Measurements from ENCODE around the gene CACNA2D3. TPM values are rescaled to one million over a fixed set of nuclear protein-coding genes. Genes with fewer than 3 reads are reported as not detected.

CACNA2D3 gene
- total RNA-seq, 1 experiment from 2014 or later = 0.59 TPM

DNA sequence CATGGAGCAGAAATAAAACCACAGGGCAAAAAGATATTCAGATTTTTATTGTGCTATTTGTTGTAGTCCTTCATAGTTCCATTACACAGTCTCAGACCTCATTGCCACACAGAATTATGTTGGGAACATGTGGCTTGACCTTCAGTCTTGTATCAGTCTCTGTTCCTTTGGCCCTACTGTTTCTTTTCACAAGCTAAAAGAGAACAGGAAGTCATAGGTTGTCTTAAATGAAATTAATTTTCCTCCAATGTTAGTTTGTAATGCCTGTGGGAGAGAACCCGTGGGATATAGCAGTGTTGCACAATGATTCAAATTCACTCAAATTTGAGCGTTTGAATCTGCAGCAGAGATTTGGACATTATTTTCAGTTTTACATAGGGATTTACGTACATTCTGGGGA is 445.6 kb downstream of the CACNA2D3 start:
- Histone ChIP-seq H2AFZ (no peak overlapping the region), H3F3A (ENCODE audit: insufficient read depth, low read depth) (no peaks in the 10 kb centered on the region), H3K9me3 (ENCODE audit: insufficient read depth, low read depth) (no peaks in the 10 kb centered on the region), H3K9me2 (ENCODE audit: insufficient read depth) (no peaks in the 10 kb centered on the region), H3K4me2 (no peak overlapping the region), H3K27ac (no peak overlapping the region), H4K20me1 (ENCODE audit: insufficient read depth) (no peaks in the 10 kb centered on the region), H3K4me1 (replicated peaks; ENCODE audit: insufficient read depth) (no peaks in the 10 kb centered on the region), H3K27me3 (ENCODE audit: insufficient read depth, low read depth) (peaks cover 6% of the 10 kb centered on the region), H3K36me3 (ENCODE audit: low read depth) (no peaks in the 10 kb centered on the region), H3K4me3 (no peak overlapping the region), H3K79me2 (ENCODE audit: low read depth) (no peaks in the 10 kb centered on the region)
- BruUV-seq (replicated peaks) = no TSS peak
- ChIA-PET CTCF (no interaction called here), POLR2A (ENCODE audit: unreplicated experiment) (no interaction called here)
- no peak for DNase-seq
- TF ChIP-seq CTCF (conservative IDR thresholded peaks at IDR 0.05) = no peak
- no peak for TF ChIP-seq EZH2 (IDR thresholded peaks at IDR 0.05; ENCODE audit: low read depth)
- intact Hi-C loops (cut with micrococcal nuclease; ENCODE audit: unreplicated experiment) = no loop called here

DNA sequence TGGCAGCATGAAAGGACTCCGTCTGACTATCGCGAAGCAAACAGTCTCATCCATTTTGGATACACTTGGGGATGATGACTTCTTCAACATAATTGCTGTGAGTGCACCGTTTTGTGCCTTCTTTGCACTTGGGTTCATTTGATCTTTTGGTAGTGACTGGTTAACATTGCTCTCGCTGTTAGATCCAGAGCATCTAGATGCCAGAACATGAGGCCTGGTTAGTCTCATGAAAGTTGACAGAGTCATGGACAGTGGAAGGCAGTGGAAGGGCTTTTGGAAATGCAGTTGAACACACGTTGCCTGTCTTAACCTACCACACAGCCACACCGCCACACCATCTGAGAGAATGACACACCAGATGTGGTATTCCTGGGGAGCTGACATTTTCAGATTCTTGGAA is 447.7 kb downstream of the CACNA2D3 start:
- DNase-seq = no peak
- Histone ChIP-seq H2AFZ (no peak overlapping the region), H3K4me3 (no peak overlapping the region), H3K36me3 (ENCODE audit: low read depth) (no peaks in the 10 kb centered on the region), H3K27ac (no peak overlapping the region), H3K79me2 (ENCODE audit: low read depth) (no peaks in the 10 kb centered on the region), H3K4me1 (replicated peaks; ENCODE audit: insufficient read depth) (no peaks in the 10 kb centered on the region), H3K9me2 (ENCODE audit: insufficient read depth) (no peaks in the 10 kb centered on the region), H3K9me3 (ENCODE audit: insufficient read depth, low read depth) (no peaks in the 10 kb centered on the region), H3F3A (ENCODE audit: insufficient read depth, low read depth) (no peaks in the 10 kb centered on the region), H4K20me1 (ENCODE audit: insufficient read depth) (no peaks in the 10 kb centered on the region), H3K27me3 (ENCODE audit: insufficient read depth, low read depth) (peaks cover 18% of the 10 kb centered on the region), H3K4me2 (no peak overlapping the region)
- TF ChIP-seq EZH2 (IDR thresholded peaks at IDR 0.05; ENCODE audit: low read depth) (no peak), CTCF (conservative IDR thresholded peaks at IDR 0.05) (no peak)
- ChIA-PET CTCF (no interaction called here), POLR2A (ENCODE audit: unreplicated experiment) (no interaction called here)
- intact Hi-C loops (cut with micrococcal nuclease; ENCODE audit: unreplicated experiment) = no loop called here
- no TSS peak for BruUV-seq (replicated peaks)

- Histone ChIP-seq H3K9me3 (ENCODE audit: insufficient read depth, low read depth) (no peaks in the 10 kb centered on the region), H3K9me2 (ENCODE audit: insufficient read depth) (no peaks in the 10 kb centered on the region), H3K4me3 (no peak overlapping the region), H3K27ac (no peak overlapping the region), H3K27me3 (ENCODE audit: insufficient read depth, low read depth) (peaks cover 22% of the 10 kb centered on the region), H2AFZ (no peak overlapping the region), H3K79me2 (ENCODE audit: low read depth) (no peaks in the 10 kb centered on the region), H3K36me3 (ENCODE audit: low read depth) (no peaks in the 10 kb centered on the region), H3F3A (ENCODE audit: insufficient read depth, low read depth) (no peaks in the 10 kb centered on the region), H3K4me2 (no peak overlapping the region), H3K4me1 (replicated peaks; ENCODE audit: insufficient read depth) (no peaks in the 10 kb centered on the region), H4K20me1 (ENCODE audit: insufficient read depth) (no peaks in the 10 kb centered on the region)
- POLR2A ChIA-PET (ENCODE audit: unreplicated experiment) = no interaction called here
- CTCF ChIA-PET = no interaction called here
- DNase-seq = no peak
- intact Hi-C loops (cut with micrococcal nuclease; ENCODE audit: unreplicated experiment) = no loop called here
- no peak for TF ChIP-seq CTCF (conservative IDR thresholded peaks at IDR 0.05)
- TF ChIP-seq EZH2 (IDR thresholded peaks at IDR 0.05; ENCODE audit: low read depth) = no peak
- BruUV-seq (replicated peaks) = no TSS peak
Measured at GRCh38 chr3:54572197-54572895, 450.0 kb downstream of the CACNA2D3 start.

Data from PC-9 (cell line).